AG10803 (cell line): ENCODE results near the gene ITPRID2.

Experiments
- DNase-seq: peaks from one replicate; pipeline ENCODE4 v3.0.0; 2010; ENCODE audit warnings: low read depth
- H3K4me3 ChIP-seq: 2 replicates; pipeline ENCODE4 v1.5.1; 2011; ENCODE audit warnings: mild to moderate bottlenecking, low read length, control low read depth
- TF ChIP-seq, protein P1 (sequence below): conservative IDR thresholded peaks from 2 replicates; pipeline ENCODE4 v1.5.1; 2011; ENCODE audit warnings: mild to moderate bottlenecking, low read length, control low read depth, inconsistent platforms

ITPRID2 gene

GRCh38 chr2:181972431-181973170, 81.1 kb downstream of the ITPRID2 start:
- no peak for DNase-seq
- TF ChIP-seq, protein P1, sequence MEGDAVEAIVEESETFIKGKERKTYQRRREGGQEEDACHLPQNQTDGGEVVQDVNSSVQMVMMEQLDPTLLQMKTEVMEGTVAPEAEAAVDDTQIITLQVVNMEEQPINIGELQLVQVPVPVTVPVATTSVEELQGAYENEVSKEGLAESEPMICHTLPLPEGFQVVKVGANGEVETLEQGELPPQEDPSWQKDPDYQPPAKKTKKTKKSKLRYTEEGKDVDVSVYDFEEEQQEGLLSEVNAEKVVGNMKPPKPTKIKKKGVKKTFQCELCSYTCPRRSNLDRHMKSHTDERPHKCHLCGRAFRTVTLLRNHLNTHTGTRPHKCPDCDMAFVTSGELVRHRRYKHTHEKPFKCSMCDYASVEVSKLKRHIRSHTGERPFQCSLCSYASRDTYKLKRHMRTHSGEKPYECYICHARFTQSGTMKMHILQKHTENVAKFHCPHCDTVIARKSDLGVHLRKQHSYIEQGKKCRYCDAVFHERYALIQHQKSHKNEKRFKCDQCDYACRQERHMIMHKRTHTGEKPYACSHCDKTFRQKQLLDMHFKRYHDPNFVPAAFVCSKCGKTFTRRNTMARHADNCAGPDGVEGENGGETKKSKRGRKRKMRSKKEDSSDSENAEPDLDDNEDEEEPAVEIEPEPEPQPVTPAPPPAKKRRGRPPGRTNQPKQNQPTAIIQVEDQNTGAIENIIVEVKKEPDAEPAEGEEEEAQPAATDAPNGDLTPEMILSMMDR, result no peak
- no peak overlapping the region for H3K4me3 ChIP-seq

DNA sequence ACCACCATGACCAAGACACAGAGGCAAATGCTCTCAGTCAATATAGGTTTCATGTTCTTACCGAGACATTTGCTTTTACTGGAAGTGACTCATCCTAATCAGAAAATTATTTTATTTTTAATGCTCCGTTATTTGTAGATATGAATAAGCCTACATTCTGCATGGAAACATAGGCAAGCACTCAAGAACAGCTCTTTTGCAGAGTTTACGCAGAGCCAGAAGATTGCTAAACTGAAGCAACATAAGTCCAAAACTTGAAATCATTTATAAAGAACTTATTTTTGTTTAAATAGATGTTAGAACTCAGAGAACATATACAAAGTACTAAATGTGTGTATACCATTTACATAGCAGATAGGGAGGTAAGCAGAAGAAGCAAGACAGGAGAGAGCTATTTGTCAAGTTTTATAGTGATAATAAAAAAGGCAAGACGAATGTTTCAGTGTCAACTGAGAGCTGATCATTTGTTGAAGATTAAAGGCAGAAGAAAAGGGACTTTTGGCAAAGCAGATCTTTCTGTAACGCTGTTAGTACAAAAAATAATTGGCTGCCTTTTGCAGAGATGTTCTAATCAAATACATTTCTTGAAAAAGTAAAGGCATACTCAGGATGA, 81.7 kb downstream of the ITPRID2 start:
- H3K4me3 ChIP-seq, result no peak overlapping the region
- no peak for DNase-seq
- TF ChIP-seq, protein P1, result no peak

DNA sequence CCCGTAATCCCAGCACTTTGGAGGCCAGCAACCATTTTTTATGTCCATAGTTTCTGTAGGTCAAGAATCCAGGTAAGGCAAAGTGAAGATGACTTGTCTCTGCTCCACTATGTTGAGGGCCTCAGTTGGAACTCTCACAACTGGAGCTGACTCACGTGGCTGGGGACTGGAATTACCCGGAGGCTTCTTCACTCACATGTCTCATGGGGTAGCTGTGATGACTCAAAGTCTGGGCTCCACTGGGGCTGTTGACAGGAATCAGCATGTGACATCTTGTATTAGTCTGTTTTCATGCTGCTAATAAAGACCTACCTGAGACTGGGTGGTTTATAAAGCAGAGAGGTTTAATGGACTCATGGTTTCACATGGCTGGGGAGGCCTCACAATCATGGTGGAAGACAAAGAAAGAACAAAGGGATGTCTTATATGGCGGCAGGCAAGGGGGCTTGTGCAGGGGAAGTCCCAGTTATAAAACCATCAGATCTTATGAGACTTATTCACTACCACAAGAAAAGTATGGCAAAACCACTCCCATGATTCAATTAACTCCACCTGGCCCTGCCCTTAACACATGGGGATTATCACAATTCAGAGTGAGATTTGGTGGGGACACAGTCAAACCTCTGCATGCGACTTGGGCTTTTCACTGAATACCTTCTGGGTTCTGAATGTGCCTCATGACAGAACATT, 86.3 kb downstream of the ITPRID2 start:
- DNase-seq, result peak; percentile 22
- H3K4me3 ChIP-seq, result no peak overlapping the region
- TF ChIP-seq, protein P1, result no peak

DNA sequence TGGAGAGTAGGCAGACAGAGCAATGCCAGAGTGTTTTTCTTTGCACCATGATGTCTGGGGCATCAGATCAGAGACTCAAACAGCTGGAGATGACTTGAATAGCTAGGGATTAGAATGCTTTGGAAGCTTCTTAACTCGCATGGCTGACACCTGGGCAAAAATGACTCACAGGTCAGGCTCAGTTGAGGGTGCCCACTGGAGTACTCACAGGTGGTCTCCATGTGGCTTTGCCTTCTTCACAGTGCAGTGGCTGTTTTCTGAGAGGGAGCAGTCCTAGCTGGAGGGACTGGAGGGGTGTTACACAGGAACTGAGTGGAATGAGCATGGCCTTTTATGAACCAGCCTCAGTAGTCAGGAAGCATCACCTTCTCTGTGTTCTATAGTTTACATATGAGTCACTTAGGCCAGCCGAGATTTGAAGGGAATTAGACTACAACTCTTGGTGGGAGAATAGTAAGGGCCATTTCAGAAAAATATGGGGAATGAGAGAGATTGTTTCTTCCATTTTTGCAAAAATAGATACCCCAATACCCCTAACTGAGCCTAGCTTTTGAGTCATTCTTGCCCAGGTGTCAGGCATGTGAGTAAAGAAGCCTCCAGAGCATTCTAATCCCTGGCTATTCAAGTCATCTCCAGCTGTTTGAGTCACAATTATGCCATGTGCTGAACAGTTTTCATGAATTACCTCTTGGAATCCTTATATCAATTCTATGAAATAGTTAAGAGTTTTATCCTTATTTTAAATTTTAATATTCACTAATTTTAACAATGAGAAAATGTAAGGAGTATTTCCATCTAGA, 87.0 kb downstream of the ITPRID2 start:
- H3K4me3 ChIP-seq, result no peak overlapping the region
- no peak for DNase-seq
- TF ChIP-seq, protein P1, result no peak
